Heart left ventricle (tissue), 16 donors: ENCODE results near the gene LITAF. TPM values are rescaled to one million over a fixed set of nuclear protein-coding genes. Genes with fewer than 3 reads are reported as not detected.

Source experiments
- ATAC-seq, 4 donors: fragments of 200-7000 bp; cut with Tn5 transposase; one replicate each; pipeline ENCODE4 v1.9.1; 2020 to 2022; ENCODE audit warnings: moderate library complexity in 4 of 4, mild to moderate bottlenecking in 3 of 4, moderate number of reproducible peaks in 1 of 4
- DNase-seq, 5 donors: peaks; one replicate each; pipeline ENCODE4 v3.0.0-alpha.2; 2020
- H3K27ac ChIP-seq, 12 donors: fragments of 200-600 bp; sonication (generic) in 4 of 12; one replicate each; pipeline versions ENCODE4 v1.5.0 to v1.8.0; 2016 to 2022; ENCODE audit warnings: mild to moderate bottlenecking in 2 of 12
- H3K27me3 ChIP-seq, 9 donors: fragments of 200-600 bp; sonication (generic) in 2 of 9; one replicate each; pipeline versions ENCODE4 v1.5.1 to v1.8.0; 2016 to 2022; ENCODE audit warnings: mild to moderate bottlenecking in 3 of 9
- H3K36me3 ChIP-seq, 9 donors: fragments of 200-600 bp; sonication (generic) in 2 of 9; one replicate each; pipeline versions ENCODE4 v1.5.0 to v1.8.0; 2018 to 2022; ENCODE audit warnings: mild to moderate bottlenecking in 2 of 9
- H3K4me1 ChIP-seq, 12 donors: fragments of 200-600 bp; sonication (generic) in 4 of 12; one replicate each; pipeline versions ENCODE4 v1.5.0 to v1.8.0; 2016 to 2022; ENCODE audit warnings: mild to moderate bottlenecking in 3 of 12
- H3K4me3 ChIP-seq, 12 donors: fragments of 200-600 bp; sonication (generic) in 4 of 12; one replicate each; pipeline versions ENCODE4 v1.5.0 to v1.8.0; 2017 to 2022; ENCODE audit warnings: mild to moderate bottlenecking in 9 of 12, moderate library complexity in 4 of 12
- H3K9me3 ChIP-seq, 12 donors: fragments of 200-600 bp; sonication (generic) in 4 of 12; one replicate each; pipeline versions ENCODE4 v1.5.0 to v1.8.0; 2016 to 2022; ENCODE audit warnings: mild to moderate bottlenecking in 1 of 12
- POLR2A ChIP-seq, 2 donors: fragments of 450-650 bp; IDR thresholded peaks; one replicate each; pipeline ENCODE4 v1.6.1; 2017; ENCODE audit warnings: antibody characterized with exemption in 2 of 2, mild to moderate bottlenecking in 2 of 2, moderate library complexity in 2 of 2
- WGBS, 4 donors: extraction: QIAGEN DNeasy Blood & Tissue Kit in 2 of 4; methylation state at CpG; one replicate each; pipeline versions ENCODE4 v1.1.5 to v1.1.7; 2013 to 2018; 5-methylcytosine and 5-hydroxymethylcytosine counted together
- intact Hi-C, 10 donors: fragments of 100-400 bp; cut with DNase I; formaldehyde crosslinking; loops; one replicate each; pipeline versions ENCODE4 v1.11.1 to v1.14.2; 2022
- polyA plus RNA-seq, 2 donors: library from polyadenylated mRNA; stranded (reverse); fragments of 200-250 nt; gene quantifications; one replicate each; pipeline ENCODE4 v1.2.3, GENCODE V29; 2013
- total RNA-seq, 9 donors: library from RNA; depleted of rRNA in 2 of 9; stranded (reverse); fragments of >200 nt in 2 of 9; fragmentation: NEBNext Ultra II Directional in 3 of 9; extraction: Animal tissue kit (Norgen Biotek cat#: 25700) in 3 of 9; gene quantifications; one replicate each; pipeline versions ENCODE4 v1.1.0 to v1.2.4, GENCODE V29; 2016 to 2023
- TF ChIP-seq, protein P1 (sequence below), 12 donors: fragments of 200-600 bp; sonication (generic) in 4 of 12; IDR thresholded peaks; one replicate each; pipeline versions ENCODE4 v1.5.0 to v1.8.0; 2018 to 2022; ENCODE audit warnings: antibody characterized with exemption in 12 of 12, mild to moderate bottlenecking in 5 of 12
- donor health status: ischemic (EF 13 %, LVEDD 7.1; RV severe dilation, severe dysfunction).
- donor health status: healthy with polysubstance abuse.
- donor health status: DM: no; HTN: yes; CAD: no.
- donor health status: DM: no; HTN: no; CAD: no.
- donor health status: ischemic (EF 25% LVEDD 6.9; RV normal size, moderate dysfunction).
- donor health status: ischemic (EF 25% LVEDD 5.7; RV mildly dilated, moderate dysfunction).
- donor health status: healthy.
- donor health status: DM: yes; HTN: yes; CAD: no.
- donor health status: ischemic (EF 35%, LVEDD 5.7; RV mildly dilated, moderate dysfunction).
- donor health status: nonischemic (EF 11% LVEDD 7.7; RV severe dilation, severe dysfunction).
- donor health status: DM: yes; HTN: yes; CAD: no.
- donor health status: PGD.
- donor health status: ischemic (EF 29% LVEDD 5.4; RV normal size, mild dysfunction).
- donor health status: nonischemic (EF 23%, LVEDD 6.1; RV moderate dilation, normal function).

Gene LITAF
- total and polyA plus RNA-seq, 11 donors = 12.2 to 133 (median 46.5) TPM

DNA sequence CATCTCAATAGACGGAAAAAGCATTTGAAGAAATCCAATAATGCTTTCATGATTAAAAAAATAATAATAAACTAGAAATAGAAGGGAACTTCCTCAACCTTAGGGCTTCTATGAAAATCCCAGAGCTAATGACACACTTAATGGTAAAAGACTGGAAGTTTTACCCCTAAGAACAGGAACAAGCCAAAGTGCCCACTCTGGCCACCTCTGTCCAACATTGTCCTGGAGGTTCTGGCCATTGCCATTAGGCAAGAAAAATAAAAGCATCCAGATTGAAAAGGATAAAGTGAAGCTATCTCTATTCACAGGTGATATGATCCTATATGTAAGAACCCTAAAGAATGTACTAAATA lies 2.5 kb upstream of the LITAF start:
- ATAC-seq = no peak
- Histone ChIP-seq H3K36me3 (no peaks in the 10 kb centered on the region), H3K4me3 (no peak overlapping the region), H3K27me3 (no peaks in the 10 kb centered on the region), H3K9me3 (peaks cover 0 to 4% (median 0%) of the 10 kb centered on the region in 12 donors), H3K4me1 (peaks cover 0 to 30% (median 6%) of the 10 kb centered on the region in 12 donors), H3K27ac (no peak overlapping the region)
- intact Hi-C loops = loop anchor here in 4 of 10 donors (5.0 to 10.0 kb wide), 4 partner anchors 37 to 56 kb away; no protein-coding TSS in a partner anchor
- WGBS, 4 donors = 89 to 98% (median 92%) methylated on average over 1 of the region's 1 CpG
- no peak for TF ChIP-seq POLR2A (IDR thresholded peaks at IDR 0.05)
- TF ChIP-seq, protein P1, sequence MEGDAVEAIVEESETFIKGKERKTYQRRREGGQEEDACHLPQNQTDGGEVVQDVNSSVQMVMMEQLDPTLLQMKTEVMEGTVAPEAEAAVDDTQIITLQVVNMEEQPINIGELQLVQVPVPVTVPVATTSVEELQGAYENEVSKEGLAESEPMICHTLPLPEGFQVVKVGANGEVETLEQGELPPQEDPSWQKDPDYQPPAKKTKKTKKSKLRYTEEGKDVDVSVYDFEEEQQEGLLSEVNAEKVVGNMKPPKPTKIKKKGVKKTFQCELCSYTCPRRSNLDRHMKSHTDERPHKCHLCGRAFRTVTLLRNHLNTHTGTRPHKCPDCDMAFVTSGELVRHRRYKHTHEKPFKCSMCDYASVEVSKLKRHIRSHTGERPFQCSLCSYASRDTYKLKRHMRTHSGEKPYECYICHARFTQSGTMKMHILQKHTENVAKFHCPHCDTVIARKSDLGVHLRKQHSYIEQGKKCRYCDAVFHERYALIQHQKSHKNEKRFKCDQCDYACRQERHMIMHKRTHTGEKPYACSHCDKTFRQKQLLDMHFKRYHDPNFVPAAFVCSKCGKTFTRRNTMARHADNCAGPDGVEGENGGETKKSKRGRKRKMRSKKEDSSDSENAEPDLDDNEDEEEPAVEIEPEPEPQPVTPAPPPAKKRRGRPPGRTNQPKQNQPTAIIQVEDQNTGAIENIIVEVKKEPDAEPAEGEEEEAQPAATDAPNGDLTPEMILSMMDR (IDR thresholded peaks at IDR 0.05) = no peak
- DNase-seq = no peak

DNA sequence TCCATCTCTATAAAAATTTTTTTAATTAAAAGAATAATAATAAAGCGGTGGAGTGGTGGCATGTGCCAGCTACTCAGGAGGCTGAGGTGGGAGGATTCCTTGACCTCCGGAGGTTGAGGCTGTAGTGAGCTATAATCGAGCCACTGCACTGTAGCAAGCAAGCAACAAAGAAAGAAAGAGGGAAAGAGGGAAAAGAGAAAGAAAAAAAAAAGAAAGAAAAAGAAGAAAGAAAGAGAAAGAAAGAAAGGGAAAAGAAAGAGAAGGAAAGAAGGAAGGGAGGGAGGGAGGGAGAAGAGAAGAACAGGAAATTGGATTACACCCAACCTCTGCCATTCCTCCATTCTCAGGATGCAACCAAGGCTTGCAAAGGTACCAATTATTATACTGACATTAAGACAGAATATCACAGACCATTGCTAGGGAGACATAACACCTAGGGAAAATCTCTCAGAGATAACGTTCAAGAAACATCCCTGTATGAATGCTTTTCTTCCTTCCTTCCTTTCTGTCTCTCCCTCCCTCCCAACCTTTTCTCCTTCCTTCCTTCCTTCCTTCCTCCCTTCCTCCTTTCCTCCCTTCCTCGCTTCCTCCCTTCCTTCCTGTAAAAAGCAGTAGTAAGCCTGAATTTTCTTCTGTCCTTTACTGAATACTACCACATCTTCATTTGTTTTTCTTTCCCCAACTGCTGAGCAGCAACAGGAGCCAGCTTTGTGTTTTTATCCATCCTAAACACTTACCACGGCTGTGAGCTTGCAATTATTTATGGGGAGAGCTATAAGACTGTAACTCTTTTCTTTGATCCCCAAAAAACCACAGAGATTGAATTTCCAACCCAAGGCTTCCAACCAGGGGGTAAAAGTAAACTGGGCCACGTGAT lies 1.8 kb upstream of the LITAF start:
- TF ChIP-seq POLR2A (IDR thresholded peaks at IDR 0.05) = no peak
- TF ChIP-seq, protein P1 (IDR thresholded peaks at IDR 0.05) = no peak
- no peak for ATAC-seq
- Histone ChIP-seq H3K4me3 (no peak overlapping the region), H3K36me3 (no peaks in the 10 kb centered on the region), H3K4me1 (peaks cover 0 to 36% (median 10%) of the 10 kb centered on the region in 12 donors), H3K27me3 (no peaks in the 10 kb centered on the region), H3K9me3 (peaks cover 0 to 4% (median 0%) of the 10 kb centered on the region in 12 donors), H3K27ac (no peak overlapping the region)
- intact Hi-C loops = loop anchor here in 4 of 10 donors (5.0 to 10.0 kb wide), 4 partner anchors 36 to 56 kb away; no protein-coding TSS in a partner anchor
- 72 to 77% (median 74%) methylated on average over 7 of the region's 7 CpGs for WGBS, 4 donors
- DNase-seq = no peak

DNA sequence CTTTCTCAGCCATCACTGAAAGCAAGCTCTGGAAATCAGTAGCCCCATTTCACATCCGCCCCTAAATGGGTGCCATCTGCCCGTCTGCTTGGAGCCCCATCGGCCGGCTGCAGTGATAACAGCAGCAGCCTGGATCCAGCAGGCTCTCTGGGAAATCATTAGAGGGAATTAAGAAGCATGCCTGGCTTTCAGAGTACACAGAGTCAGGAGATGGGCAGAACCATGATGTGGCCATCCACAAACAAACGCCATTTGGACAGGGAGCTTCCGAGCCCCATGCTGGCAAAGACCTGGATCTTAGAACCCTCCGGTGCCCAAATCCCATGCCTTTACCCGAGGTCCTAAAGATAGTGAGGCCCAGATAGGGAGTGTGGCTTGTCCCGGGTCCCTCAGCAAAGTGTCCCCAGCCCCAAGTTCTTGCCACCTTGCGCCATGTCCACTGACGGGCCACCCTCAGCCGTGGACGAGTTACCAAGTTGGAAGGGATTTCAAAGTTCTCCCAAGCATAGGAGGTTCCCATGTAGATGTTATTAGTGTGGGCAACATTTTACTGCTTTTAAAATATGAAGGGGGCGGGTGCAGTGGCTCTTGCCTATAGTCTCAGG lies 1.0 kb upstream of the LITAF start:
- no peak for ATAC-seq
- Histone ChIP-seq H3K4me3 (peak overlapping the region; percentile 58 to 98 (median 84)), H3K36me3 (no peaks in the 10 kb centered on the region), H3K27ac (peak overlapping the region in 11 of 12 donors; percentile 84 to 98 (median 92)), H3K4me1 (peaks cover 0 to 45% (median 15%) of the 10 kb centered on the region in 12 donors), H3K9me3 (peaks cover 0 to 4% (median 0%) of the 10 kb centered on the region in 12 donors), H3K27me3 (no peaks in the 10 kb centered on the region)
- intact Hi-C loops = loop anchor here in 5 of 10 donors (2.0 to 10.0 kb wide), 5 partner anchors 35 to 57 kb away; no protein-coding TSS in a partner anchor
- 59 to 82% (median 73%) methylated on average over 12 to 14 of the region's 14 CpGs for WGBS, 4 donors
- no peak for TF ChIP-seq POLR2A (IDR thresholded peaks at IDR 0.05)
- TF ChIP-seq, protein P1 (IDR thresholded peaks at IDR 0.05) = no peak
- no peak for DNase-seq

DNA sequence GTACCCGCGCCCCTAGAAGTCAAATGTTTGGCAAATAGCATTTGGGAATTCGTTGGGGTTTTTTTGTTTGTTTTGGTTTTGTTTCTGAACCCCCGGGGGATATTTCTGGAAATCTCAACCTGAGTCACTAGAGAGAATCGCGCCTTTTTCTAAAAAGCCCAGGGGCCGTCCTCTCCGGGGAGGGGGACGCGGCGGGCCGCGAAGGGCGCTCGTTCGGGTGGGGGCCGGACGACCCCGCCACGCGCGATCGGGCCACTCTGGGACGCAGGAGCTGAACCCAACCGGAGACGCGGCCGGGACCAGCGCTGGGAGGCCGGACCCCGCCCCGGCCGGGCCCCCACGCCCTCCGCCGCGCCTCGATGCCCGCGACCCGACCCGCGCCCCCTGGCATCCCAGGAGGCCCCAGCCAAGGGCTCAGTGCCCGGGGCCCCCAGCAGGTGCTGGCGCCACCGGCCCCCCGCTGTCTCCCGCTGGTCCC lies 302 bp downstream of the LITAF start:
- Histone ChIP-seq H3K9me3 (peaks cover 0 to 4% (median 0%) of the 10 kb centered on the region in 12 donors), H3K27ac (peak overlapping the region; percentile 81 to 98 (median 92)), H3K27me3 (no peaks in the 10 kb centered on the region), H3K36me3 (no peaks in the 10 kb centered on the region), H3K4me1 (peaks cover 0 to 58% (median 20%) of the 10 kb centered on the region in 12 donors), H3K4me3 (peak overlapping the region; percentile 58 to 98 (median 84))
- TF ChIP-seq, protein P1 (IDR thresholded peaks at IDR 0.05) = no peak
- no peak for TF ChIP-seq POLR2A (IDR thresholded peaks at IDR 0.05)
- intact Hi-C loops = loop anchor here in 5 of 10 donors (2.0 to 10.0 kb wide), 5 partner anchors 34 to 58 kb away; no protein-coding TSS in a partner anchor
- no peak for DNase-seq
- peak in 2 of 4 donors; percentile 28 to 33 for ATAC-seq
- 1 to 6% (median 1%) methylated on average over 17 to 48 of the region's 48 CpGs for WGBS, 4 donors
